A673 (cell line): ENCODE measurements around the gene KRT80. TPM values are rescaled to one million over a fixed set of nuclear protein-coding genes. Genes with fewer than 3 reads are reported as not detected.

Experiments
- BruUV-seq: library from RNA; stranded (reverse); fragments of 400-500 nt; replicated peaks from 2 replicates; lab custom pipeline; 2021; lab: Mats Ljungman, UMichigan
- CTCF ChIA-PET: fragments of 300-600 bp; sonication (Branson Sonifier 250); formaldehyde crosslinking; loops from one replicate; lab custom pipeline; 2022; ENCODE audit warnings: antibody characterized with exemption; lab: Charles Lee
- POLR2A ChIA-PET: fragments of 300-600 bp; sonication (Branson Sonifier 250); formaldehyde crosslinking; loops from one replicate; lab custom pipeline; 2022; ENCODE audit warnings: antibody characterized with exemption; ENCODE audit not compliant: low non-redundant PET; lab: Charles Lee
- DNase-seq: peaks from one replicate; pipeline ENCODE4 v3.0.0-alpha.2; 2015; ENCODE audit warnings: low spot score
- H3K27ac ChIP-seq: fragments of 200-600 bp; sonication (generic); 2 replicates; pipeline ENCODE4 v1.5.1; 2016; ENCODE audit warnings: mixed run types, low read depth, mild to moderate bottlenecking, mixed read lengths, antibody characterized with exemption, low read length; ENCODE audit not compliant: poor library complexity, severe bottlenecking
- H3K27me3 ChIP-seq: fragments of 200-600 bp; sonication (generic); replicated peaks from 2 replicates; pipeline ENCODE4 v1.6.1; 2017; ENCODE audit warnings: mixed run types, low read depth, mild to moderate bottlenecking, mixed read lengths, antibody characterized with exemption, low read length; ENCODE audit not compliant: insufficient read depth, poor library complexity
- H3K36me3 ChIP-seq: fragments of 200-600 bp; sonication (generic); 2 replicates; pipeline ENCODE4 v1.6.1; 2016; ENCODE audit warnings: mixed run types, mild to moderate bottlenecking, mixed read lengths, antibody characterized with exemption, low read length; ENCODE audit not compliant: insufficient read depth, poor library complexity, severe bottlenecking
- H3K4me1 ChIP-seq: fragments of 200-600 bp; sonication (generic); 2 replicates; pipeline ENCODE4 v1.6.1; 2017; ENCODE audit warnings: mixed run types, mild to moderate bottlenecking, mixed read lengths, antibody characterized with exemption, low read length; ENCODE audit not compliant: insufficient read depth, poor library complexity, severe bottlenecking
- H3K4me3 ChIP-seq: fragments of 200-600 bp; sonication (generic); 2 replicates; pipeline ENCODE4 v1.5.1; 2016; ENCODE audit warnings: low read depth, mixed run types, mild to moderate bottlenecking, mixed read lengths, low read length; ENCODE audit not compliant: poor library complexity, severe bottlenecking
- H3K9me3 ChIP-seq: fragments of 200-600 bp; sonication (generic); 2 replicates; pipeline ENCODE4 v1.6.1; 2016; ENCODE audit warnings: mixed run types, low read depth, mild to moderate bottlenecking, mixed read lengths, antibody characterized with exemption, low read length; ENCODE audit not compliant: poor library complexity, severe bottlenecking
- EZH2 ChIP-seq: fragments of 200-600 bp; sonication (generic); IDR thresholded peaks from 2 replicates; pipeline ENCODE4 v1.6.1; 2017; ENCODE audit warnings: borderline replicate concordance, low read depth, mild to moderate bottlenecking, mixed read lengths, antibody characterized with exemption, low read length; ENCODE audit not compliant: poor library complexity, severe bottlenecking
- intact Hi-C: fragments of 100-400 bp; cut with micrococcal nuclease; formaldehyde crosslinking; loops from one replicate; pipeline ENCODE4 v1.10.0; 2022; ENCODE audit not compliant: unreplicated experiment
- total RNA-seq: library from RNA; stranded (reverse); gene quantifications from 2 replicates; pipeline ENCODE4 v1.2.3, GENCODE V29; 2021
- TF ChIP-seq, protein P1 (sequence below): fragments of 300-800, 200-600 bp; sonication (generic); conservative IDR thresholded peaks from 2 replicates; pipeline ENCODE4 v1.5.1; 2017; ENCODE audit warnings: low read depth, mild to moderate bottlenecking, antibody characterized with exemption, low read length, moderate library complexity, mixed read lengths

KRT80 gene
- total RNA-seq, 1 experiment from 2014 or later = 1.0 TPM

DNA sequence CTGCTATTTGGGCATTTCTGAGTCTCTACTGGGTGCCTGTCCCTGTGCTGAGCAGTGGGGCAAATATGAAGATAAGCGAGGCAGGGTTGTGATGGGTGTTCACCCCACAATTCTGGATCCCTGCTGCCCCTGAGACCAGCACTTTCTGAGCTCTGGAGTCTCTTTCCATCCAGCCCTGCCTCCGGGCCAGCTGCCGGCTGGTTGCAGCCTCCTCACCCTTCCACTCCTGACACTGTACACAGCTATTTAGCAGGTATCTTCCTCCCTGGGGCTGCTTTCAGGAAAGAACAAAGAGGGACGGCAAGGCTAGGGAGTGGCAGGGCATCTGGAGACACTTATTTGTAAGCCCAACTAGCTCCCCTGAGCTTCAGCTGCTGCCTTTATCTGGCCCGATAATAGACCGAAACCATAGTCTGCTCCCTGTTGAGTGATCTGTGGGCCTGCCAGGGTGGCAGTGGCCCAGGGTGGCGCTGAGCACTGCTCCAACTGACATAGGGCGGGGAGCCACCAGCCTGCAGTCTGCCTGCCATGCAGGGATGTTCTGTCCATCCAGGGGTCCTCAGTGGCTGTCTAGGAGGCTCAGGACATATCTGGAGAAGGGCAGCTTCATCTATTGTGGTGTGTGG is 7.6 kb upstream of the KRT80 start:
- H3K27me3 ChIP-seq = no peaks in the 10 kb centered on the region
- no TSS peak for BruUV-seq
- CTCF ChIA-PET = no interaction called here
- no peaks in the 10 kb centered on the region for H3K36me3 ChIP-seq
- no peaks in the 10 kb centered on the region for H3K9me3 ChIP-seq
- H3K4me3 ChIP-seq = no peak overlapping the region
- H3K4me1 ChIP-seq = peaks cover 21% of the 10 kb centered on the region
- no peak for DNase-seq
- POLR2A ChIA-PET = no interaction called here
- intact Hi-C loops = no loop called here
- H3K27ac ChIP-seq = no peak overlapping the region
- TF ChIP-seq, protein P1, sequence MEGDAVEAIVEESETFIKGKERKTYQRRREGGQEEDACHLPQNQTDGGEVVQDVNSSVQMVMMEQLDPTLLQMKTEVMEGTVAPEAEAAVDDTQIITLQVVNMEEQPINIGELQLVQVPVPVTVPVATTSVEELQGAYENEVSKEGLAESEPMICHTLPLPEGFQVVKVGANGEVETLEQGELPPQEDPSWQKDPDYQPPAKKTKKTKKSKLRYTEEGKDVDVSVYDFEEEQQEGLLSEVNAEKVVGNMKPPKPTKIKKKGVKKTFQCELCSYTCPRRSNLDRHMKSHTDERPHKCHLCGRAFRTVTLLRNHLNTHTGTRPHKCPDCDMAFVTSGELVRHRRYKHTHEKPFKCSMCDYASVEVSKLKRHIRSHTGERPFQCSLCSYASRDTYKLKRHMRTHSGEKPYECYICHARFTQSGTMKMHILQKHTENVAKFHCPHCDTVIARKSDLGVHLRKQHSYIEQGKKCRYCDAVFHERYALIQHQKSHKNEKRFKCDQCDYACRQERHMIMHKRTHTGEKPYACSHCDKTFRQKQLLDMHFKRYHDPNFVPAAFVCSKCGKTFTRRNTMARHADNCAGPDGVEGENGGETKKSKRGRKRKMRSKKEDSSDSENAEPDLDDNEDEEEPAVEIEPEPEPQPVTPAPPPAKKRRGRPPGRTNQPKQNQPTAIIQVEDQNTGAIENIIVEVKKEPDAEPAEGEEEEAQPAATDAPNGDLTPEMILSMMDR = no peak
- no peak for TF ChIP-seq EZH2

DNA sequence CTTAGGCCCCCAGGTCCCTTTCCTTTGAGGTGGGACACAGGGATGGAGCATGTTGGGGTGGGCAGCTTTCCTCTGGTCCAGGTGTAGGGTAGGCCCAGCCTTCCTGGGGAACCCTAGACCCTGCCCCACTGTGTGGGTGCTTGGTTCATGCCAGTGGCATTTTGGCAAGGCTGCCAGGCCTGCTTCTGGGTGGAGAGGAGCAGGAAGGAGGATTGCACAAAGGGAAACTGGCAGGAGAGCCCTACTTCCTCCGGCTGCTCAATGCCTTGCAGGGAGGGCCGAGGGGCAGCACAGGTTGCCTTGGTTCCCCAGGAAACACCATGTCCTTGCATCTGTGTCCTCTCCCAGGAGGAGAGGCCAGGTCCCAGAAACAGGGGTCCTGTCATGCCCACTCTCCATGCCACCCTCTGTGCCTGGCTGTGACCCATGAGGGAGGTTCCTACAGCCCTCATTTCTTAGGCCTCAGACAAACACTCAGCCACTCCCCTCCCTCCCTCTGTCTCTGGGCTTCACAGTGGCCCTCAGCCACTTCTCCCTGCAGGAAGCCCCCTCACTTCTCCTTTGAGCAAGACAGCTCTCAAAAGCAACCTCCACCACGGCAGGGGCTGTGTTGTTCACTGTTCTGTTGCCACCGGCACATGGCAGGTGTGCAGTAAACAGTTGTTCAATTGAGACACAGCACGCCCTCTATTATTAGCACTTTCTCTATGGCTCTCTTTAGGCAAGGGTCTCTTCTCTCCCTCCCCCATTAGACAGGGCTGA is 6.8 kb upstream of the KRT80 start:
- Histone ChIP-seq H3K36me3 (no peaks in the 10 kb centered on the region), H3K27ac (no peak overlapping the region), H3K9me3 (no peaks in the 10 kb centered on the region), H3K4me1 (peaks cover 27% of the 10 kb centered on the region), H3K4me3 (no peak overlapping the region), H3K27me3 (no peaks in the 10 kb centered on the region)
- ChIA-PET CTCF (no interaction called here), POLR2A (no interaction called here)
- TF ChIP-seq, protein P1 = no peak
- TF ChIP-seq EZH2 = no peak
- intact Hi-C loops = no loop called here
- BruUV-seq = no TSS peak
- DNase-seq = no peak

DNA sequence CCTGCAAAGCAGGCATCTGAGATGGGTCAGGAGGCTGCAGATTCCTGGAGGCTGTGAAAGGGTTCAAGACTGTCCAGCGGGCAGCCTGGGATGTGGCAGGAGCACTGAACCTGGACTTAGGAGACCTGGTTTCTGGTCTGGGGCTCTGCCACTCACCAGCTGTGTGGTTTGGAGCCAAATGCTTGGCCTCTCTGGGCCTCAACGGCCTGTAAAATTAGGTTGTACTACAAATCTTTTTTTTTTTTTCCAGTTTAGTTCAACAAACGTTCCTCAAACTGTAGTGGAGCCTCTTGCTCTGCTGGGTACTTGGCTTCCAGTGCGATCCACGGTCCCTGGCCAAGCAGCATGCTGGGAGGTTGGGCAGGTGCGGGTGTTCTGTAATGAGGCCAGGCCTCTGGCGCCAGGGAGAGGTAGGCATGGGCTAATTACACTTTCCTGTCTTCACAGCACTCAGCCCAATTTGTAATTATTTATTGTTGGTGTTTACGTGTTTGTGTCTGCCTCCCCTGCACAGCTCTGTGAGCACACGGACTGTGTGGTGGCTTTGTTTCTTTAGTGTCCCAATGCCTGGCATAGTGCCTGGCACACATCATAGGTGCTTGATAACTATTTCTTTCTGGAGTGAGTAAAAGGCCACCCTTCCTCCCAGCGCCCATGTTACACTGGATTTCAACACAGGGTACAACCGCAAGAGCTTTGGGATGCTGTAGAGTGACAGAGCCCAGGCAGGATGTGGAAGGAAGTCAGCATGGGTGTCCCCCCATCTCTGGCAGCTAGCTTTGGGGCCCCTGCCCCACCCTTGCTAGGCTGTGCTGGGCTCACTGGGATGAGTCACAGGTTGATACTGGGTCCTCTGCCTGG is 5.8 kb upstream of the KRT80 start:
- DNase-seq = no peak
- intact Hi-C loops = no loop called here
- H3K27me3 ChIP-seq = no peaks in the 10 kb centered on the region
- no peaks in the 10 kb centered on the region for H3K9me3 ChIP-seq
- ChIA-PET POLR2A (no interaction called here), CTCF (no interaction called here)
- BruUV-seq = no TSS peak
- H3K4me3 ChIP-seq = no peak overlapping the region
- no peaks in the 10 kb centered on the region for H3K36me3 ChIP-seq
- H3K4me1 ChIP-seq = peaks cover 27% of the 10 kb centered on the region
- H3K27ac ChIP-seq = no peak overlapping the region
- no peak for TF ChIP-seq EZH2
- TF ChIP-seq, protein P1 = no peak
